Measurements from ENCODE around the gene AKR1D1.

DNA sequence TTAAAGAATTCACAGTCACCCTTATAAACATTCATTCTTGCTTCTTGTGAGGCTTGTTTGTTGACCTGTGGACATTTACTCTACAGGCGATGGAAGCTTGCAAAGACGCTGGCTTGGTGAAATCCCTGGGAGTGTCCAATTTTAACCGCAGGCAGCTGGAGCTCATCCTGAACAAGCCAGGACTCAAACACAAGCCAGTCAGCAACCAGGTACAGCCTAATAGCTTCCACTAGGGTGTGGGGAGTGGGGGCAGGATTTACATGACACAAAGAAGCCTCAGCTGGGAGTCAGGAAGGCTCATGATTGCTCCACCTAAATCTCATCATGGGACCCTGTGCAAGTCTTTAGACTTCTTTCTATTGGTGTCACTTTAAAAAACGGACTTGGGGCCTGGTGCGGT is 29.0 kb downstream of the AKR1D1 start:
- TF ChIP-seq, protein P1, sequence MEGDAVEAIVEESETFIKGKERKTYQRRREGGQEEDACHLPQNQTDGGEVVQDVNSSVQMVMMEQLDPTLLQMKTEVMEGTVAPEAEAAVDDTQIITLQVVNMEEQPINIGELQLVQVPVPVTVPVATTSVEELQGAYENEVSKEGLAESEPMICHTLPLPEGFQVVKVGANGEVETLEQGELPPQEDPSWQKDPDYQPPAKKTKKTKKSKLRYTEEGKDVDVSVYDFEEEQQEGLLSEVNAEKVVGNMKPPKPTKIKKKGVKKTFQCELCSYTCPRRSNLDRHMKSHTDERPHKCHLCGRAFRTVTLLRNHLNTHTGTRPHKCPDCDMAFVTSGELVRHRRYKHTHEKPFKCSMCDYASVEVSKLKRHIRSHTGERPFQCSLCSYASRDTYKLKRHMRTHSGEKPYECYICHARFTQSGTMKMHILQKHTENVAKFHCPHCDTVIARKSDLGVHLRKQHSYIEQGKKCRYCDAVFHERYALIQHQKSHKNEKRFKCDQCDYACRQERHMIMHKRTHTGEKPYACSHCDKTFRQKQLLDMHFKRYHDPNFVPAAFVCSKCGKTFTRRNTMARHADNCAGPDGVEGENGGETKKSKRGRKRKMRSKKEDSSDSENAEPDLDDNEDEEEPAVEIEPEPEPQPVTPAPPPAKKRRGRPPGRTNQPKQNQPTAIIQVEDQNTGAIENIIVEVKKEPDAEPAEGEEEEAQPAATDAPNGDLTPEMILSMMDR (IDR thresholded peaks at IDR 0.05; ENCODE audit: borderline replicate concordance, extremely low read depth, low read length, poor library complexity, severe bottlenecking), result no peak
- no peak for TF ChIP-seq EZH2 (IDR thresholded peaks at IDR 0.05; ENCODE audit: borderline replicate concordance, low read depth, low read length, severe bottlenecking)

Data from DND-41 (cell line).